HG03432 (cell line): Measurements from ENCODE around the gene URB1.
"Not testable (repeated sequence)": the region's sequence is repeated elsewhere in the genome, so short reads cannot be mapped to it uniquely, and the experiment has no call there.

Experiments
- ATAC-seq: cut with Tn5 transposase; IDR thresholded peaks from one replicate; pipeline ENCODE4 v1.9.1; 2021; ENCODE audit warnings: mild to moderate bottlenecking, moderate library complexity; ENCODE audit not compliant: unreplicated experiment

The URB1 gene

DNA sequence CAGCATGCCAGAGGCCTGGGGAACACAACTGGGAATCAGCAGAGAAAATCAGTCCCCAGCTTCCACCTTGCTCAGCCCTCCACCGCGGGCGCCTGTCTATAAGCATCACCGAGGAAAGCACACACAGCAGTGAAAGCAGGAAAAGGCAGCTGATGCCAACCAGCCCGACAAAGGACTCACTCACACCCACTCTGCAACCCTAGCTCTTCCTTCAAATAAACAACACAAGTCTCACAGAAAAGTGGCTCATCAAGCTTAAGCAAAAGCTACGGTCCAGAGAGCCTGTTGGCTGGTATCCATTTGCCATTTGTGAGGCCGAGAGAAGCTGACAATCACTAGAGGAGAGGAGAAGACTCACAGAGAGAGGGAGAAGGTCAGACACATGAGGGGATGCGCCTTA lies 67.1 kb downstream of the URB1 start:
- no peak for ATAC-seq

DNA sequence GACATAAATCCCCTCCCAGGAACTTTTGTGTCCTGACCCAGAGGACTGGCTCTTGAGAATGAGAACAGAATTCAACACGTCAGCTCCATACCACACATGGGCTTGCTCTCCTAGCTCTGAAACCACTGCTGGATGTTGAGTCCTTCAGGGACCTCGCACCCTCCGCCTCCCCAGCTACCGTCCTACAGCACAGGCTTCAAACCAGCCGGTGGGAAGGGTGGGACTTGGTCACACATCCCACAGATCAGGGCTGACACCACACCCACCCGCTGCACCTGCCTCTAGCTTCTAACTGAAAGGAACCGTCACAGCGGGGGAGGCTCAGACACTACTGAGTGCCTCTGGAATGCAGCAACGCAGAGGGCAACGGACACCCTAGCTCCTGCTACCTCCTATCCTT lies 70.1 kb downstream of the URB1 start:
- no peak for ATAC-seq

DNA sequence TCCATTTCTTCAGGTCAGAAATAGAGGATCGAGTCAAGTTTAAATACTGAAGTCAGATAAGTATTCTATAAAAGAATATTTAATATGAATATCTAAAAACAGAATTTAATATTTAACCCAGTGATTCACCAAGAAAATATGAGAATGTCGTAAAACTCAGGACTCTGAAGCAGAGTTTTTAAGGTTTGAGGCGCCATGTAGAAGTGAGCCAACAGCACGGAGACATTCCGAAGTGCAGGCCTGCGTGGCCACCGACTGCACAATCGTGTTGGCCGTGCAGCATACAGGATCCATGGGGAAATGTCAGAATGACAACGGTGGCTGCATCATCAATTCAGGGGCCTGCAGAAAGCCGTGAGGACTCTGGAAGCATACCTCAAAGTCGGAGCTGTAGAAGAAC lies 70.7 kb downstream of the URB1 start:
- no peak for ATAC-seq

DNA sequence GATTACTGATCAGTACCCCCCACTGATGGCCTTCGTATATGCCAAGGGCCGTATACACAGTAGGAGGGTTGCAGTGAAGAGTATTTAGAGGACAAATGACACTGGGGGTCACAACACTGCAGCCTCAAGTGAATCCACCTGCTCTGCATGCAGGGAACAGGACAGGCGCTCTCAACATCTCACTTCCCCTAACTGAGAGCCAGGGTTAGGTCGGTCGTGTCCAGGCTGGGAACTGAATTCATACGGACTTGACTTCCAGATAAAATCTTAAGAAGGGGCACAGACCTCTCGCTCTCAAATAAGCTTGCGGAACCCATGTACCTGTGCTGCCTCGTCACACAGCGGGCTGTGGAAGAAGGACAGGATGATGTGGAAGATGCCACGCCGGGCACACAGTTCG lies 71.3 kb downstream of the URB1 start:
- no peak for ATAC-seq

DNA sequence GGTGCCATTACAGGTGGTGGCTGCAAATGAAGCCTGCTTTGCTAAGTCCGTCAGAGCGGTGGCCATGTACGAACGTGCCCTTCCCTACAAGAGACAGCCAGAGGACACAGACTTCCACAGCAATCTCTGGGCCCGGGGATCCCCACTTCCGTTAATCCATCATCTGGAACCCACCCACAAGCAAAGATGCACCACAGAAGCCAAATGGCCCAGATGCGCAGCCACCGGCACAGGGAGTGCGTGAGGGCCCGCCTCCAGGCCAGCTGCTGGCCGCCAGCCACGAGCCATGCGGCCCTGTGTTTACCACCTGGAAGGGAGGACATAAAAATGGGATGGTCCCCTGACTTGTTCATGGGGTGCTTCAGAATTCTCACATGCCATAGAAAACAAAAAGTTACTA lies 72.1 kb downstream of the URB1 start:
- ATAC-seq = no peak

DNA sequence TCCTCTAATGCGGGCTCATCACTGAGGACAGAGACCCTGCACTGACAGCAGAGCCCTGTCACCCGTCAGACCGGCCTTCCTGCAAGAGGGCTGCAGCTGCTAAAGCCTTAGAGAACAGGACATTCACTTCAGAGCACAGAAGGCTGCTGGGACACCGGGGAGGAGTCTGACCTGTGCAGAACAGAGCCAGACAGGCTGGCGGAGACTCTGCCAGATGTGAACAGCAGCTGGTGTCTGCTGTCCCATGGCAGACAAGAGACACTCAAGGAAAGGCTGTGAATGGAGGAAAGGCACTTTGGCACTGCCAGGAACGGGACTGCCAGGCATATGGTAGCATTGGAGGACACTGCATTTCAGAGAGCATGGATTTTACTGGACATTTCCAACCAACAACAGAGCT lies 72.8 kb downstream of the URB1 start:
- ATAC-seq = no peak

DNA sequence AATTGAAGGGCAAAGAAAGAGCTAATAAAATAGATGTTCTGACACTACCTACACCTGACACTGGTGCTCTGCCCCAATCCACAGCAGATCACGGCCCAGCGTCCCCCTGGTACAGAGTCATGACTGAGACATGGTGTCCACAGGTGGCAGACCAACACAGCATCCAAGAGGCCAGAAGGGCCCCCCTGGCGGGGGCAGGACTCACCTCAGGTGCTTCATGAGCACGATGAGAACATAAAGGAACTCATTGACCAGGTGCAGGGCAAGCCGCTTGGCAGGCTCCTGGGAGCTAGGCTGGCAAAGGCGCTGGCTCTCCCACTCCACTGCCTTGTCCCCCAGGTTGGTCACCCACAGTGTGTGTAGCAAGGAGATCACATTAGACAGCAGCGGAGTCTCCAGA lies 73.8 kb downstream of the URB1 start:
- ATAC-seq = no peak

DNA sequence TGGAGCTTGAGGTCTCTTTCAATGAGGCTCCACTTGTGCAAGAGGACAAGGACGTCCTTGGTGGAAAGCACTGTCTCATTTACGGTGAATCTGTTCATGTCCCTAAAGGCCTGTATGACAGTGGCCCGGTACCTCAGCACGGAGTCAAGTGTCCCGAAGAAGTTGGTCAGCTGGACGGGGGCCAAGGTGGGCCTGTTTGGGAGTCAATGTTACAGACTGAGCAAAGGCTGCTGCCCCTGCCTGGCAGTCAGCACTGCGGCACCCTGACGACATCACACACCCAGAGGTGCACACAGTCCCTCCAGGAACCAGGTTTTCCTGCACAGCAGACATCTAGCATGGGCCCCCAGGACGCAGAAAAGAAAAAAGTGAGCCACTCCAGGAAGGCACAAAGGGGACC lies 75.1 kb downstream of the URB1 start:
- ATAC-seq = no peak

DNA sequence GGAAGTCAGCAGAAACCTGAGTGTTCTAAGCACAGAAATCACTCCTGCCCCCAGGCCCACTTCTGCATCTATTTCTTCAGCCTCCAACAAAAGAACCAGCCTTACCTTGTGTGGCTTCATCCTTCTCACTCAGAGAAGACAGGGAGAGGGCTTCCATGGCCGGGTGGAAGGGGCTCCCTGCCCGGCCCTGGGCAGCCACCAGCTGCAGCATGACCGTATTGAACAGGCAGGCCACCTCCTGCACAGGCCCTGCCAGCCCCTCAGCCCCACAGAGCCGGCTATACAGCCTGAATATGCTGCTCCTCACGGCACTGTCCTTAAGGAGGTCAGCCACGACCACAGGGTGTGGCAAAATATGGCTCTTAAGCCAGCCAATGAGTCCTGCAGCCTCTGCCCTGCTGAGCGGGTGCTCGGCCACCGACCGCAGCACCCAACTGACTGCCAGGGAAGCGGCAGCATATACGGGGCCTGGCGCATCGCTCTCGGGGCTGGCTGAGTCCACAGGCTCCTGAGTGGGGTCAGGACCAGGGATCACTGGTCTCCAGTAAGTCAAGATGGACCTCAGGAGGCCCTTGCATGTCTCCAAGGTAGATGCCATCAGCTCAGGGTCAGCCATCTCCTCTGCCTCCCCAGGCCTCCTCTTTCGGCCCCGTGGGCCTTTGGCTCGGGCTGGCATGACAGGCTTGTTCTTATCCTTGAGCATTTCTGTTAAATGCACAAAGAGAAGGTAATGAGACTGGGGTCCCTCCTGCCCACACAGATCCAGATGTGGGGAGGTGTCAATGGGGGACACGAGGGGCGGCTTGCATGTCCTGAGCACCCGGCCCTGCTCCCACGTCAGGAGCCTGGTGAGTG lies 76.2 kb downstream of the URB1 start:
- ATAC-seq = no peak

DNA sequence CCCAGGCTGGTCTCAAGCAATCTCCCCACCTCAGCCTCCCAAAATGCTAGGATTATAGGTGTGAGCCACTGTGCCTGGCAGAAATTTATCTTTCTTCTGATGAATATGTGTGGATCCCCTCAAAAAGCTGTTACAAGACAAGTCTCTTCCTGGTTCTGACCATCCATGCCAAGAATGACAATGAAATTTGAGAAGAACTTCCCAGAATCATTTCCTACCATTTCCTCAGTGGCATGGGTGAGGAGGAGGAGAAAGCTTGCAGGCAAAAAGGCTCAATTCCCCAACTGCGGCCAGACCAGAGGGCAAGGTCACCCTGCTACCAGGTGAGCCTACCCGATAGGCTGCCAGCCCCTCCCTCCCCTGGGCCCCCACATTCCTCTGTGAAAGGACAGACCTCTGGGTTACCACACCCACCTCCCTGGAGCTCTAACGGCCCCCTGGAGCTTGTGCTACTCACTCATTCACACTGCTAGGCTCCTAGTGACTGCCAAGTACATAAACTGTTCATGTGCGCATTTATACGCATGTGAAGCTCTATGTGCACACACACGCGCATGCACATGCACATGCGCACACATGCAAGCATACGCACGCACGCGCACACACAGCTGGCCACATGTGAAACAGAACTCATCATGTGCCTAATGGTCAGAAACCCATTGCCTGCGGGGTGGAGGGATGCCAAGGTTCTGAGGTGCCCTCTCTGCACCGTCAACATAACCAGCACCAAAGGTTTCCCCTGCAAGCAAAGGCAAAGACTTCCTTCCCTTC lies 77.1 kb downstream of the URB1 start:
- ATAC-seq = no peak

DNA sequence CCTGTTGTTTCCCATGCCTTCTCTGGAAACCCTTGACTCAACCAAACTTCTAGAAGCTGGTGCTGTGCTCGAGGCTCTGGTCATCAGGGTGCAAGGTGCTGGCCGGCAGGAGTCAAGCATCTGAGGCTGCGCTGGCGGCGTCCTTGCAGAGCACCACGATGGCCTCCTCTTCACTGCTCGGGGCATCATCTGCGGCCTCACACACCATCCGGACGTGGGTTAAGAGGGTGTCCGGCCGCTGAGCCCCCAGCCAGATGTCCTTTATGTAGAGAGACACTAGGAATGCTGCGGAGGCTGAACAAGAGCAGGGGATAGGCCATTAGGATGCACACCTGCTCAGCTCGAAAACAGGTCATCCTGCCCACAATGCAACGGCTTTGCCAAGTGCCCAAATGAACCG lies 78.0 kb downstream of the URB1 start:
- no peak for ATAC-seq

DNA sequence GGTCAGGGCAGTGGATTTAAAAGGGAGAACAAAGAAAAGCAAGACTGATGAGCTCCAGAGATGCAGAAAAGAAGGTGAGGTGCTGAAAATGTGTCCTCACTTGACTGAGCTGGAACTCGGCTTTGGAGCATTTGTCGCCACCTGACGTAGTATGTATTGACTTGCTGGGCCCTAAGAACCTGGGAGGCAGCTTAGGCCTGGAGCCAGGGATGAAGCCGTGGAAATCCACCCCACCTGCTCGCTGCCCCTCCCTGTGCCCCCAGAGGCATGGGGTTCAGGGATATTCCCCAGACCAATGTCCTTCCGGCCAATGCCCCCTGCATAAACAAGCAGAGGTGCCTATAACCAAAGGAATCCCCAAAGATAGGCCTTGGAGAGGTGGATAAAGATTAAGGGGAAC lies 79.8 kb downstream of the URB1 start:
- ATAC-seq = no peak

DNA sequence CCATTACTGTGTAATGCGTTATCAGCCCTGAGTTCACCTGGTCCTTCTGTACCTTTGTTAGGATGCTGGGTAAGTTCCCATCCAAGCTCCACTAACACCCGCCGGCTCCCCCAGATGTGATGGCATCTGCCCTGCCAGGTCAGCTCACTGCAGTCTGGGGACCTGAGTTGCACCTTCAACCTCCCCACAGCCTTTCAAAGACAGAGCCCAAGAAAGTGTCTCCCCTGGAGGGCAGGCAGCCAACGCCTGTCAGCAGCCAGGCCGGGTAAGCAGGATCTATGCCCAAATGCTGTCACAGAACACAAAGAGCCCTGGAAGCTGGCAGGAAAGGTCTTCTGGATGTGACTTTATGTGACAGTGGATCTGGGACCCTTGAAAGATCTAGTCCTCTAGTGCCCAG lies 80.5 kb downstream of the URB1 start:
- ATAC-seq = no peak

DNA sequence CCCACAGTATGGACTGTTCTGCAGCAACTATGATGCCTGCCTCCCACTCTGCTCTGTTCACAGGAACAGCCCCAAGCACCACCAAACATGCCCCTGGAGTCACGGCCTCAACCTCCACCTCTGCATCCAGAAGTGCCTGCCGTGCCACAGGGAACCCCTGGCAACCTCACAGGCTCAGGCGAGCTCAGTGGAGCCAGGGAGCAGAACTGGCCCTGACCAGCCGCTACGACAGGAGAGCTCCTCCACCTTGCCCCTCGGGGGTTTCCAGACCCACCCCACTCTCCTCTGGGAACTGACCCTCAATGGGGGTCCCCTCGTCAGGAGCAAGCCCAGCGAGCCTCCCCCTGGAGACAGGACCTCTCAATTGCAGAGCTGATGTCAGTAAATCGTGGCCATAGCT lies 81.2 kb downstream of the URB1 start:
- no peak for ATAC-seq

DNA sequence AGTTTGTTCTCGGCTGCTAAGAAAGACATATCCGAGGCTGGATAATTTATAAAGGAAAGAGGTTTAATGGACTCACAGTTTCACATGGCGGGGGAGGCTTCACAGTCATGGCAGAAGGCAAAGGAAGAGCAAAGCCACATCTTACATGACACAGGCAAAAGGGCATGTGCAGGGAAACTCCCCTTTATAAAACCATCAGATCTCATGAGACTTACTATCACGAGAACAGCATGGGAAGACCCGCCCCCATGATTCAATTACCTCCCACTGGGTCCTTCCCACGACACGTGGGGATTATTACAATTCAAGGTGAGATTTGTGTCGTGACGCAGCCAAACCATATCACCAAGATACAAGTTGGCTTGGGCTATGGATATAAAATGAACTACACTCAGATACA lies 81.8 kb downstream of the URB1 start:
- ATAC-seq = not testable (repeated sequence)

DNA sequence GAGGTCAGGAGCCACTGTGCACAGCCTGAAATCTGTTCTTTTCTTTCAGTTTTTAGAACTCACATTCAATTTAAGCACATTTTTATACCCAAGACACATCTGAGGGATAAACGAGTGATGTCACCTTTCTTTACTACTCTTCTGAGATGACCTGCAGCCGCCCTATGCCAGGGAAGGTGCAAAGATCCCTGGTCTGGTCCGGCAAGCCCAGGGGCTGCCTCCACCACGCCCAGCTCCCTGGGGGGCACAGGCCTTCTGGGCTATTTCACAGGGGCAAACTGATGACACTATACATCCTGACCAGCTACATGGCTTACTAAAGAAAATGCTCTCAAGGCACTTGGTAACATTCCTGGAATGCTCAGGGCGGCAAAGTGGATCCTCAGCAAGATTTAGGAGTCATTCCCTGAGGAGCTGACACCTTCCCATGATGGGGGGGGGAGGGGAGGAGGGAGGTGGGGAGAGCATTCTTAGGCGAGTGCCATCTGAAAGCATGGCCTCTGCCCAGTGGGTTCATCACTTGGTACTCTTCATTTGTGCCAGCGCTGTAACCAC lies 82.8 kb downstream of the URB1 start:
- no peak for ATAC-seq

DNA sequence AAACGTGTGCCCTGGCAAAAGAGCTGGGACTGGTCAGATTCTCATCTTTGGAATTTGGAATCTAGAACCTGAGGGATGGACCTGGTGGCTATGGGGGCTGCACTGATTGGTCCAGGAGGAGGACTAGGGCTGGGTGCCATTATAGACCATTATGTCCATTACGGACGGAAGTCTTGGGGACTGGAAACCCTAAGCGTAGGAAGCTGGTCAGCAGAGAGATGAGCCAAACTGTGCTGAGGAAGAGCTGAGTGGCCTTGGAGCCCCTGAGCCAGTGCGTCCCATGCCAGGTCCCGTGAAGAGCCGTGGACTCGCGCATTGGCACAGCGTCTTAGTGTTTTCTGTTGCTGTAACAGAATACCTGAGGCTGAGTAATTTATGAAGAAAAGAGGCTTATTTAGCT lies 84.1 kb downstream of the URB1 start:
- no peak for ATAC-seq

DNA sequence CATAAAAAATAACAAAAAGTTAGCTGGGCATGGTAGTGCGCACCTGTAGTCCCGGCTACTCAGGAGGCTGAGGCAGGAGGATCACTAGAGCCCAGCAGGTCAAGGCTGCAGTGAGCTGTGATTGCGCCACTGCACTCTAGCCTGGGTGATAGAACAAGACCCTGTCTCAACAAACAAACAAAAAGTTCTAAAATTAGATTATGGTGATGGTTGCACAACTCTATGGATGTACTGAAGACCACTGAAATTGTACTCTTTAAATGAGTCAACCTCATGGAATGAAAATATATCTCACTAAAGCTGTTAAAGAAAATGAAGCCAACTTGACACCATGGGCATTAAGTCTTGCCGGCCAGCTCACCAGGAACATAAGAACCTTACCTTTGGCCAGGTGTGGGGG lies 85.1 kb downstream of the URB1 start:
- ATAC-seq = no peak

DNA sequence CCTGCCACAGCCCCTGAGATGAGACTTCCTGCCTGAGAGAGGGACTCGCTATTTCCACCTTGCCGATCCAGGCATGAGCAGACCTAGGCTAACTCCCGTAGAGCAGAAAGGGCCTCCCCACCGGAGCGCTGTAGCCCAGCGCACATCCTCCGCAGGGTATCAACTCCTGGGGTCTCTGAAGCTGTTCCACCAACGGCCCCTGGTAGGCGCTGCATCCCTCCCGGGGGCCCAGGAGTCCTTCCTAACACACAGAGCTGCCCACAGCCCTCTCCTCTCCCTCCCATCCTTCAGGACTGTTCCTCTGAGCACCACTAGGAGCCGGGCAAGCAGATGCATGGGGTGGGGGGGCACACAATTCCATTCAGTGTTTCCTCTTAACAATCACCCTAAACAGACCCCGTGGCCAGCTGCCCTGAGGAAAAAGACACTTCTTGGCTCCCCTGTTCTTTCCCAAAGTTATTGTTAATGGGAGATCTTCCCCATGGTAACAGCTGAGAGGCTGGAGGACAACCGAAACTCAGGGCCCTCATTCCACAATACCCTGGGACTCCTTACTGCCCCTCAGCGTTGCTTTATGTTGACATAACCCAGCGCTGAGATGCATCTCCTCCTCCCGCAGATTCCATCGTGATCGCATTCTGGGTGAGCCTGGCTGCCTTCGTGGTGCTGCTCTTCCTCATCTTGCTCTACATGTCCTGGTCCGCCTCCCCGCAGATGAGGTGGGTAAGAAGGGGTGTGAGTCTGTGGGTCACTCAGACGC lies 86.6 kb downstream of the URB1 start:
- ATAC-seq = no peak

DNA sequence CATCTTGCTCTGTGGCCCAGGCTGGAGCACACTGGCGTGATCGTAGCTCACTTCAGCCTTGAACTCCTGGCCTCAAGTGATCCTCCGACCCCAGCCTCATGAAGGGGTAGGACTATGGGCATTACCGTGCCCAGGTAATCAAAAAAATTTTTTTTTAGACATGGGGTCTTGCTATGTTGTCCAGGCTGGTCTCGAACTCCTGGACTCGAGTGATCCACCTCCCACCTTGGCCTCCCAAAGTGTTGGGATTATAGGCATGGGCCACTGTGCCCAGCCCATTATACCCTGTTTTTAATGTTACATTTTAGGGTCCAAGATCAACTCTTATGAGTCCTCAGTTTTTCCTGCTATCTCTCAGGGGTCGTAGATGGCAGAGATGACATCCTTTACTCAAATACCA lies 87.8 kb downstream of the URB1 start:
- ATAC-seq = no peak

DNA sequence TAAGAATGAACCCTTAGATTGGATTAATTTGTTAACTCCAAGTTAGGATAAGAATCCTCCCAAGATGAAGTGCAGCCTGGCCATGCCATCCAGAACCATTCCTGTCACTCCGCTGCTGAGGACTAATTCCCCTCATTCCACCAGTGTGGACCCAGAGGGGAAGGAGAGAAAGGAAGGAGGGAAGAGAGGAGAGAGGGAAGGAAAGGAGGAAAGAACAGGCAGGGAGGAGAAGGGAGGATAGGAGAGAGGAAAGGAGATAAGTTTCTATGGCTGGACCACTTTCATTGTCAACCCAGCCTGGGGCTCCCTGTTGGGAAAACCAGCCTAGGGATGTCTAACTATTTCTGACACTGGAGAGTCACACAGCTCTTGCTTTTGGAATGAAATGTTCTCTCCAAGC lies 89.4 kb downstream of the URB1 start:
- no peak for ATAC-seq
